ENCODE measurements around the gene CEP128.

CEP128 gene

DNA sequence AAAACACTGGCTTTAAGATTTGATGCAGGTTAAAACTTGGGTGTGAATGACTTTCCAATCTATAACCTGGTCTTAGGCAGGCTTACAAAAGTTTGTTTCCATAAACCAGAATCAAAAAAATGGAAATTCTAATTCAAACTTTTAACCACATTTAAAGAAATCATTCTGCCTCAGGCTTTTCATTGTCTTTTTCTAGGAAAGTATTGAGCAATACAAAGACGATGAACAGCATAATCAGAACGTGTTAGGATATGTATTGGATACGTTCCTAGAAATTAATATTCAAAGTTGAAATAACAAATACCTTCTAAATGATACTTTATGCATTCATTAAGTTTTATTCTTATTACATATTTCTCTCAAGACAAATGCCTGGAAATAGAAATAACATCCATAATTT lies 172.9 kb downstream of the CEP128 start:
- no peak for DNase-seq

DNA sequence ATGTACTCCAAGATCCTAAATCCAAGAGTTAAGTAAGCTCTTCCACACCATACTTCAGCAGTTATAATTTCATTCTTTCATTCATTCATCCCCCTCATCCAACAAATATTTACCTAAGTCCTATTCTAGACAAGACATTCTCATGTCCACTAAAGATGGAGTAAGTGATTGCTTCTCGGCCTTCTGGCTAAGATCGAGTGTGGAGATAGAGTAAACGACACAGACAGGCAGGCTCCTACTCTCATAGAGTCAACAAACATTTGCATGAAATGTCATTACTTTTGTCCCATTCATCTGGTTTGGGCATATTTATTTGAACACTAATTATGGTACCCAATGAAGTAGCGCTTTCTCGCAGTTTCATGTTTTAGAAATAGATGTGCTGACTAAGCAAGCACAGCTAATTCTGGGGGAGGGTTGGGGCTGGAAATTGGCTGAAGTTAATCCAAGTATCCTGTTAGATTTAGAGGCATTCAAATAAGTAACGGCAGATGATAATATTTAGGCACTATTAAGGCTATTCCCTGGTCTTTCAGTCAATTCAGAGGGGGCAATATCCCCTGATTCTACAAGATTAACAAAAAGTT lies 176.5 kb downstream of the CEP128 start:
- no peak for DNase-seq

DNA sequence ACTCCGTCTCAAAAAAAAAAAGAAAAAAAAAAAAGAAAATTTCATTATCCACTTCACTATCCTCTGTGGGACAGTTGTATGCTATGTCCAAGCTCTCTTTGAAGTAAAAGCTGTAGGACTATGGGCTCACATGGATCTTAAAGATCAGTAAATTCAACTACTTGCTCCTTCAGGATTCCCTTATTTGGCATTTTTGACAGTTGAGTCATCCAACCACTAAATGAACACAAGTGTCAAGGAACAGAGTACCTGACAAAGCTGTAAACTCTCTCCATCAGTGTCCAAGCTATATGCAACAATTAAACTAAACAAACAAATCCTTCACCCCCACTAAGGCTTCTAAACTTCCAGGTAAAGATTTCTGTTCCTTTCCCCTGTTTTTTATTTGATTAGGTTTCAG lies 177.0 kb downstream of the CEP128 start:
- DNase-seq: no peak

DNA sequence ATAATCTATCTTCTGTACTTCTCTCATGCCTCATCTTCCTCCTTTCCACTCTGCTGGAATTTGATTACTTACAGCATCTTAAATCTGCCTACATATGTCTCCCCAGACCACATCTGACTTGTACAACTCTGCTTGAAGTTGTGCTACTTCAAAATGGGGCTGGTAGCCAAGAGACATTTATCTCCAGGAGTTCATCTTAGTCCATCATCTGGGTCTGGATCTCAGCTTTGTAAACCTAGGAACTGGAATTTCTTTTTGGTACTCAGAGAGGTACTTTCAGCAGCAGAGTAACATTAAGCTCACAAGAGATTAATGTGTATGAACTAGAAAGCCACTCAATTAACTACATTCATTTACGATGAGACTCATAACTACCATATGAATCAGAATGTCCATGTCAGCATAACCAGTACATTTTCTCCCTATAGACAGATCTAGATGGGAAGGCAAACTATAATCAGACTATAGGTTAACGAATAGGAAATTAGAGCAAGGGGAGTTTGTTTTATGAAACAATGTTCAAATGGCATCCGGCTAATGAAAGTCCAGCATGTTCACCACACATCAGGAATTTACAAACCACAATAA lies 178.8 kb downstream of the CEP128 start:
- no peak for DNase-seq

DNA sequence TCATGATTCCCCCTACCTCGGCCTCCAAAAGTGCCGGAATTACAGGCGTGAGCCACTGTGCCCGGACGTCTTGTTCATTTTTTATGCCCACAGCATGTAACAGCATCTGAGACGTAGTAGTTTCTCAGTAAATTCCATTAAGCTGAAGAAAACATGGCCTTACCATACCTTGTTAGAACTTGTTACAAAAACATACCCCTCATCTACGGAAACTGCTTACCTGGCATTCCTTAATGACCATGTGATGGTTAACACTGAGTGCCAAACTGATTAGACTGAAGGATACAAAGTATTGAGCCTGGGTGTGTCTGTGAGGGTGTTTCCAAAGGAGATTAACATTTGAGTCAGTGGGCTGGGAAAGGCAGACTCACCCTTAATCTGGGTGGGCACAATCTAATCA lies 186.8 kb downstream of the CEP128 start:
- no peak for DNase-seq

DNA sequence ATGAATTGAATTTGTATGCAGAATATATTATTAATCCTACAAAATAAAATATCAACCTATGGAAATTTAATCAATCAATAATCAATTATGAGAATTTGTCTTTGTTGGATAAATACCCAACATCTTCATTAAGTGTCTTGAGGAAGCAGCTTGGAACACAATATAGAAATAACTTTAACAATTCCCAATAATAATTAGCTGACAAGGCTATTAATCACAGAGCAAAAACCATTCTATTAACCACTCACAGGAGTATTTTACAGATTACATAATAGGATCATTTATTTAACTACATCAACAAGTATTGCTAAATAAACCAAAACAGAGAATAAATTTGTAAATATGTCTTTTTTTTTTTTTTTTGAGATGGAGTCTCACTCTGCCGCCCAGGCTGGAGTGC lies 190.3 kb downstream of the CEP128 start:
- no peak for DNase-seq

DNA sequence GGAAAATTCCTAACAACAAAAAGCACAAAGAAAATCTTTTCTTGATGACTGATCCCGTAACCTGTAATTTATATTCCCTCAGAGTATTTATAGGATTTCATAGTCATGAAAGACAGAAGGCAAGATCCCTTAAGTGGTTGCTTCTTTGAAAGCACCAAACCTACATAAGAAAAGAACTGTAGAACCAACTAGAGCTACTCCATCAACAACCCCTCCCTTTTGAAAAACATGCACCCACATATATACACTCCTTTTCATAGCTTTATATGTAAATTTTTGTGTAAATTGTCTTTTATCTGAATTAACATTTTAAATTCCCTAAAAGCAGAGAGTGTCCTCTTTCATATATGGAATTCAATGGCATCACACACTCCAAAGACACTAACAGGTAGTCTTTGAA lies 215.3 kb downstream of the CEP128 start:
- DNase-seq: no peak

DNA sequence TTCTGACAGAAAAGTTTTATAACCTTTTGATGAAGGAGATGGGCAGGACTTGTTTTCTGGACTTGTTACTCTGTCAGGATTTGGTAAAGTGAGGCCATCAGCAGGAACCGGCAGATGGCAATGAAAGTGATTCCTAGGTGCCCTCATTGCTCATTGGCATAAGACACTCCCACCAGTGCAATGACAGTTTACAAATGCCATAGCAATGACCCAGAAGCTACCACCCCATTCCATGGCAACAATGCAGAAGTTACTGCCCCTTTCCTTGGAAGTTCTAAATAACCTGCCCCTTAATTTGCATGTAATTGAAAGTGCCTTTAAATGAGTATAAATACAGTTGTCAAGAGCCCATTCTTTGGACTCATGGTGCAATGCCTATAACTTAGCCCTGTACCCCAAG lies 222.6 kb downstream of the CEP128 start:
- DNase-seq: no peak

DNA sequence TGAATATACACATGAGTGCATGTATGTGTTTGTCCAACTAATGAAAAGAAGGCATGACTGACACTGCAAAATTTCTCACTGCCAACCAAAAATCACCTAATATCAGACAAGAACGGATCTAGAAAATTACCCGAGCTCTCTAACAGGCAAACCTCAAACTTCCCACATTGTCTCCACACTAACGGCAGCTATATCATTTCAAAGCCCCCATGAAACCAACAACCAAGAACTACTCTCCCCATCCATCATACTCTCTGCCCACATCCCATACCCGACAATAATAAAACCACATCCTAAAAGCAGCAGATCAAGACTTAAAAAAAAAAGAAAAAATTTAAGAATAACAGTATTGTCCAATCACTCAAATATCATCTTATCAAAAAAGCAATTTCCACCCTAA lies 227.1 kb downstream of the CEP128 start:
- no peak for DNase-seq

DNA sequence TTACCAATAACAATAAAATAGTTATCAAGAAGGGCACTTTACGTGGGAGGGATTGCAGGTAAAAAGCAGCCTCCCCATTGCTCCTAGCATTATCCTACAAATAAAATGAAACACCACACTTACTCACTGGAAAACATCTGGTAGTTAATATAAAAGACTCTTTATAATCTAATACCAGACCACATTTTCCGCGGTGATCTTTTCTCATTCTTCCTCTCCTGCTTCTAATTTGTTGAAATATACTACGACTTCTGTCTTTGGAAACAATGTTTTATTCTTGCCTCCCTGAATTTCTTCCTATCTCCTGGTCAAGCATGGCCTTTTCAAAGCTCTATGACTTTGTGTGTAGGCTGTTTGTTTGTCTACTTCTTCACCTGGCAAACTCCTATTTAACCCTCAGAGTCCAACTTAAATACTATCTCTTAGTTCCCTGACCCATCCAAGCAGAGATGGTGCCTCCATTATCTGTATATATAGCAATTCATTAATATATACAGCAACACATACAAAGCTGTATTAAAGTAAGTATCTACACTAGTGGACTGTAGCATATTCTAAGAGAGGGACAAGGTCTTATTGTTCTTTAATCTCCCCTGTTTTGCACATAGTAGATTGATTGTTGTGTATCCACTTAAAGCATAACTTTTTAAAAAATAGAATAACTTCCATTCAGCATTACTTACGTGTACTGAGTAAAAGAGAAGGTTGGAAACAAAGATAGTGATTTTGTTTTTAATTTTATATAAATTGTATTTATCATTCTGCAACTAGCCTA lies 228.3 kb downstream of the CEP128 start:
- no peak for DNase-seq

DNA sequence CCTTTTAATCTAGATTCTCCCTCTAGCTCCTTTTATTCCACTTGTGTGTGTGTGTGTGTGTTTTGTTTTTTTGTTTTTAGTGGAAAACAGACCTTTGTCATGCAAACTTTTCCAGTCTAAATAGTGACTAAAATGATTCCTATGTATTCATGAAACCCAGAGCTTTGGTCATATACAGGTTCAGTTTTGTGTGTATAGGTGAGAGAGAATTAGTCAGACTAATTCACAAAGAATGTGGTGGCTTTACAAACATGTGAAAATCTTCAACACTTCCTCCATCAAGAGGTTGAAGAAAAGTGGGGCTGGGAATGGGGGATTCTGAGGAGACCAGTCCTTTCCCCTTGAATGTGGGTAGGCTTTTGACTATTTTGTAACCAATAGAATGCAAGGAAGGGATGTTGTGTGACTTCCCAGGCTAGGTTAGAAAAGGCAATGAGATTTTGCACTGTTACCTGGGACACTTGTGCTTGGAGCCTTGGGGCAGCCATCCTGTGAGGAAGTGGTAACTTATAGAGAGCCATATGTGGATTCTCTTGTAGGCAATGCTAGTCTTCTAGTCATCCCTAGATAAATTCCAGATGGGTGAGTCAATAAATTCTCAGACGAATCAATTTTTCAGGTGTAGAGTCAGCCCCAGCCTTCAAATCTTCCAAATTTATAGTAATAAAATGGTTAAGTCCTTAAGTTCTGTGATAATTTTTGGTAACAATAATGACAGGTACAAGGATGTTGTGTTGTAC lies 236.1 kb downstream of the CEP128 start:
- no peak for DNase-seq

DNA sequence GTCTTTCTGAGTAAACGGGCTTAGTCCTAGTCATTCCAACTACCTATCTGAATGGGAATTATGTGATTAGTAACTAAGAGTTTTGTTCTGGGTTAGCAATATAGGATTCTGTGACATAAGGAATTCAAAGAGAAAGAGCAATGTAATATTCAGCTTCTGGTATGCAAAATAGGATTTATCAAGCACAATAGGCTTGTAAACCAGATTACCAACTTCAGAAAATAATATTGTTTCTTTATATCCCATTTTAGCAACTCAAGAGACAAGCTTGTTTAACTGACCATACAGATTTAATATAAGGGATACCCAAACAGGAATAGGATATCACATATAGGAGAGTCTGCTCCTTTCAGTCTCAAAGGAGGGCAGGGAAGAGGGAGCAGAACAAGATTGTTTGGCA lies 240.9 kb downstream of the CEP128 start:
- no peak for DNase-seq

DNA sequence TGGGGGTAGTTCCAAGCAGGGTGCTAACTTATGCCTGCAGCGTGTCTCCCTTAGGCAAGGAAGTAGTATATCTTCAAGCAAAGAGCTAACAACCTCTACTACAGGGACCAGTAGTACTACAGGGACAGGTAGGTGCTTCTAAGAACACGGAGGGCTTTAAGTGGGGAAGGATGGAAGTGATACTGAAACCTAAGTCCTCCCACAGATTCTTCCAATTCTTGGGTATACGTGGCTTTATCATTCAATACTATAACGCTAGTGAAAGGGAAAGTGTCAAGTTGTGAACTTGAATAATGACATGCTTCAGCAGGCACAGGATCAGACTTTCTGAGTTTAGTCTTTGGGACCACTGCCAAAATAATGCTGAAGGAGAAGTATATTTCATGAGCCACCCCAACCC lies 241.7 kb downstream of the CEP128 start:
- no peak for DNase-seq

DNA sequence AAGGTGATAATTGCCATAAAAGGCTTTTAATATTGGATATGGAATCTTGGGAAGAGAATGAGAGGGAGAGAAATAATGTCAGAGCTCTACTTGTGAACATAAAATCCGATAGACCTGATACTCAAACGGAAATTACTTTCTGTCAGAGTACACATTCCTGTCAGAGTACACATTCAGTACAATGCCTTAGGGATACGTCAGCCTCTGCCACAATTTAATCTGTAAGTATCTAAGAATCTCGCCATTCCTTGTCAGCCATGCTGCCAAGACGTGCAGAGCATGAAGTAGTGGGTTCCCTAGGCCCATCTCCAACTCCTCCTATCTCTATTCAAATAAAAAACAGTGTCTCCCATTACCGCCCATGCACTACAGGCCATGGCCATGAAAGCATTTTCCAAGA lies 242.6 kb downstream of the CEP128 start:
- no peak for DNase-seq

DNA sequence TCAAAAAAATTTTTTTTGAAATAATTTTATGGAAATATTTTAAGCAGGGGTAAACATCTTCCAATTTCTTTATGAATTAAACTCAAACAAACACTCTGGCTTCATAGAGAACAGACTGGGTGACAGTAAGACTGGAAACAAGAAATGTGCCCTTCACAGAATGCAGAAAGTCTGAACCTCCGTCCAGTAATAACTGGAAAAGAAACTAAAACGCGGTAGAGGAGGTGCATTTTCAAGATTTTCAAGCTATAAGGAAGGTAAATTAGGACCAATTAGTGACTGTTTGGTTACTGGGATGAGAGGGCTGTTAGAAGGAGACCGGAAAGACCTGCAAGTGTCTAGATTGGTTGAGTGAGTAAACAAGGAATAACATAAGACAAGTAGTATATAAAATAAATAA lies 245.7 kb downstream of the CEP128 start:
- no peak for DNase-seq

DNA sequence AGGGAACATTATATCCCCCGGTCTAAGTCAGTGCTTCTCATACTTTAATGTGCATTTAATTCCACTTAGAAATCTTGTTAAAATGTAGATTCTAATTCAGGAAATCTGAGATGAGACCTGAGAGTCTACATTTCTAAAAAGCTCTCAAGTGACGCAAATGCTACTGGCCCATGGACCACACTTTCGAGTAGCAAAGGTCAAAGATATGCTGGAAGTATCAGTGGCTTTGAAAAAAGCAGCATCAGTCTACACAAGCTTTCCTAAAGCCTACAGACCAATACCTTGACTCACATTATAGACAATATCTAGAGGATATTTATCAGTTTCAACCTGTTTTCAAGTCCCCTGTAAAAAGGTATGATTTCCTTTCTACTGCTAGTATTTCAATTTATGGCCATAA lies 248.6 kb downstream of the CEP128 start:
- DNase-seq: no peak

DNA sequence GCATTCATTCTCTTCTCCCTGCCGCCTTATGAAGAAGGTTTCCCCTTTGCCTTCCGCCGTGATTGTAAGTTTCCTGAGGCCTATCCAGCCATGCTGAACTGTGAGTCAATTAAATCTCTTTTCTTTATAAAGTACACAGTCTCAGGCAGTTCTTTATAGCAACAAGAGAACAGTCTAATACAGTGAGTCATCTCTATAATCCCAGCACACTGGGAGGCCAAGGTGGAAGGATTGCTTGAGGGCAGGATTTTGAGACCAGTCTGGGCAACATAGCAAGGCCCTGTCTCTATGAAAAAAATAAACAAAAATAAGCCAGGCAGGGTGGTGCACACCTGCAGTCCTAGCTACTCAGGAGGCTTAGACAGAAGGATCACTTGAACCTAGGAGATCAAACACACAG lies 259.9 kb downstream of the CEP128 start:
- no peak for DNase-seq

DNA sequence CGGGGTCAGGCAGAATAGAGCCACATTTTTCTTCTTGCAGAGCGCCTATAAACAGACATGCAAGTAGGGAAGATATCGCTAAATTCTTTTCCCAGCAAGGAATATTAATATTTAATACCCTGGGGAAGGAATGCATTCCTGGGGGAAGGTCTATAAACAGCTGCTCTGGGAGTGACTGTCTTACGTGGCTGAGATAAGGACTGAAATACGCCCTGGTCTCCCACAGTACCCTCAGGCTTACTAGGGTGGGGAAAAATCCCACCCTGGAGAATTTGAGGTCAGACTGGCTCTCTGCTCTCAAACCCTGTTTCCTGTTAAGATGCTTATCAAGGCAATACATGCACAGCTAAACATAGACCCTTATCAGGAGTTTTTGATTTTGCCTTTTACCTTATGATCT lies 262.3 kb downstream of the CEP128 start:
- DNase-seq: no peak

DNA sequence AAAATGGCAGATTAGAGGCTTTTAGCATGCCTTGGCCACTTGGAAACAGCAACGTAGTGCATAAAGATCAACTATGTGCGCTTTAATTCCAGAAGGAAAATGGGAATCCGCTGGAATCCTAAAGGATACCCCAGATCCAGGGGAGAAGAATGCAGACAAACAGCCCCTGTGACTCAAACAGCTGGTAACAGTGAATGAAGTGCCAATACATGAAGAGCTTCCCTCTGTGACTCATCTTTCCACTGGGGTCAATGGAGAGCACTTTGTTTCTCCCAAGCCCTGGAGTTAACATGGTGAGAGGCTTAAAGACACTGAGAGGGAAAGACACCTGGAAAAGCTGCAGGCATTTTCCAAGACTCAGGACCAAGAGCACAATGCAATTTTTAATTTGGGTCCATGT lies 263.1 kb downstream of the CEP128 start:
- no peak for DNase-seq

DNA sequence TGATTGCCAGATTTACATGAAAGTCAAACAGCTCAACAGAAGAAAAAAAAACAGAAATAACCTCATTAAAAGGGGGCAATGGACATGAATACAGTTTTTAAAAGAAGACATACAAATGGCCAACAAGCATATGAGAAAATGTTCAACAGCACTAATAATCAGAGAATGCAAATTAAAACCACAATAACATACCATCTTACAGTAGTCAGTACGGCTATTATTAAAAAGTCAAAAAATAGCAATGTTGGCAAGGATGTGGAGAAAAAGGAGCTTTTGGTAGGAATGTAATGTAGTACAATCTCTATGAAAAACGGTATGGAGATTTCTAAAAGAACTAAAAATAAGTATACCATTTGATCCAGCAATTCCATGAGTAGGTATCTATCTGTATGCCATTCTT lies 272.1 kb downstream of the CEP128 start:
- no peak for DNase-seq

DNA sequence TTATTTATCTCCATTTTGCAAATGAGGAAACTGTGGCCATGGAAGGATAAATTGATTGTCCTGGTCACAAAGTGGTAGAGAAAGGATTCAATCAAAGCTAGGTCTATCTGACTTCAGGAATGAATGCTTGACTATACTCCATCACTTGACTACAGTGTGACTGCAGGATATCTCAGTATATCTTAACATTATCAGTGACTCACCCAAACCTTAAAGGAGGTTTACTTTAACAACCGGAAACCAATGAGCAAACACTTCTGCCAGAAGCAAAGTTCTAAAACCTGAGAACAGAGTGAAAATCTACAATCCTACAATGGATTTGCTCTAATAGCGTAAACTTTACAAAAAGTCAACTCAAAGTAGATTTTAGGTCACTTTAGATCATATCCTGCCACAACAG lies 277.0 kb downstream of the CEP128 start:
- DNase-seq: no peak

DNA sequence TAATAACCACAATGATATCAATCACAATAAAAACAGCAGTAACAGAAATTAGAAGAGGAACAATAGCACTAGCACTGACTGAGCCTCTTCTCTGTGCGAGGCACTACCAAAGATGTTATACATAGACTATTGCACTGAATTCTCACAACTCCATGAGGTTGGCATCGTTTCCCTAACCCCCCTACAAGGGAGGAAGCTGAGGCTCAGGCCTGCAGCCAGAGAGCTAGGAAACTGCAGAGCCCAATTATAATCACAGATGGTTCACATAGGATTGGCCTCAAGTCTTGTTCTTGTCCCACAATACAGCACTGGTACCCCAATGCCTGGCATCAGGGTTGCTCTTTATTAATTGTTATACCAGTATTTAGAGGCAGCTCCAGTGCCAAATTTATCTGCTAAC lies 278.0 kb downstream of the CEP128 start:
- no peak for DNase-seq

DNA sequence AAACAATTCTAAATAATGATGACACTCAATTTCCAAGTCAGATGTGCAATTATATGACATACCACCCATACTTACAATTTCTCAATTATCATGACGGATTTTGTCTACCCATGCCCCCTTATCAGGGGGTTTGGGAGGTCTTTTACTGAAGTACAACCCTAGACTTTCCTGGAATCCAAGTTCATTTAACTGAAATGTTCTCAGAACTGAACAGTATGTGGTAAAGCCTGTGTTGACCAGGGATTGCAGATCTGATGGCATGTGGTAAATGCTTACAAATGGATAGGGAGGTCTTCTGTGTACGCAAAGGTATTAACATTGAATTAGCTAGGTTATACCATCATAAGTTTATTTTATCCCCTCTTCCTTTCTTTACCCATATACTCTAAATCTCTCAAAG lies 281.8 kb downstream of the CEP128 start:
- DNase-seq: no peak

DNA sequence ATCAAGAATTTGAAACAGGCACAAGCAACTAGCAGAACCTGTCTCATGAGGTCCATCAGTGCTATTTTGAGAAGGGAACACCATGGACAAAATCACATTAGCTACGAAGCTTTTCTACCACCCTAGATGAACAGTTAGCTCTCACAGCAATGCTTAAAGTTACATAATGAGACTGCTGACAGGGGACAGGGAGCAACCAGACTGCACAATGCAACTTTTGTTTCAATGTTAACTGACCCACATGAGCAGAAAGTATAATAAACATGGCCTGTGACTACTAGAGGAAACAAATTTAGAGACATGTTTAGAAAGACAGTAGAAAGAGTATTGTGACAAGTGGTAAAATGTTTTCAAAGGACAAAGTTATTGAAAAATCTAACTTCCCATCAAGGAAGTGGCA lies 282.8 kb downstream of the CEP128 start:
- no peak for DNase-seq
